ENCODE measurements around the gene WNK2.

WNK2 gene

DNA sequence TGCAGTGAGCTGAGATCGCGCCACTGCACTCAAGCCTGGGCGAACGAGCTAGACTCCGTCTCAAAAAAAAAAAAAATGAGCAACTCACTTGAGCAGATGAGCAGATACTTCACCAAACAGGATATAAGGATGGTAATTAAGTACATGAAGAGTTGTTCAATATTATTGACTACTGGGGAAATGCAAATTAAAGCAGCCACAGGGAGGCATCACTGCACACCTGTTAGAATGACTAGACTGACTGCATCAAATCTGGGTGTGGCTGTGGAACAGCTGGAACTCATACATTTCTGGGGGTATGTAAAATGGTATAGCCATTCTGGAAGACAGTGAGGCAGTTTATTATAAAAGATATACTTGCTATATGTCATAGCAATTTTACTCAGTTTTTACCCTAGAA lies 93.0 kb downstream of the WNK2 start:
- H3K27me3 ChIP-seq (ENCODE audit: insufficient read depth, poor library complexity, severe bottlenecking): peaks cover 17% of the 10 kb centered on the region
- no peak overlapping the region for H3K27ac ChIP-seq (replicated peaks)
- DNase-seq (ENCODE audit: low read depth in 1 of 2, low spot score in 1 of 2): no peak
- no peak overlapping the region for H3K4me3 ChIP-seq (replicated peaks; ENCODE audit: insufficient read depth, low read length)
- TF ChIP-seq REST (IDR thresholded peaks at IDR 0.05; ENCODE audit: insufficient replicate concordance, low read depth) (no peak), GABPA (IDR thresholded peaks at IDR 0.05; ENCODE audit: low read depth) (no peak), POLR2AphosphoS5 (IDR thresholded peaks at IDR 0.05; ENCODE audit: low read depth) (no peak), SPI1 (IDR thresholded peaks at IDR 0.05; ENCODE audit: borderline replicate concordance, low read depth) (no peak)
- TF ChIP-seq, protein P1, sequence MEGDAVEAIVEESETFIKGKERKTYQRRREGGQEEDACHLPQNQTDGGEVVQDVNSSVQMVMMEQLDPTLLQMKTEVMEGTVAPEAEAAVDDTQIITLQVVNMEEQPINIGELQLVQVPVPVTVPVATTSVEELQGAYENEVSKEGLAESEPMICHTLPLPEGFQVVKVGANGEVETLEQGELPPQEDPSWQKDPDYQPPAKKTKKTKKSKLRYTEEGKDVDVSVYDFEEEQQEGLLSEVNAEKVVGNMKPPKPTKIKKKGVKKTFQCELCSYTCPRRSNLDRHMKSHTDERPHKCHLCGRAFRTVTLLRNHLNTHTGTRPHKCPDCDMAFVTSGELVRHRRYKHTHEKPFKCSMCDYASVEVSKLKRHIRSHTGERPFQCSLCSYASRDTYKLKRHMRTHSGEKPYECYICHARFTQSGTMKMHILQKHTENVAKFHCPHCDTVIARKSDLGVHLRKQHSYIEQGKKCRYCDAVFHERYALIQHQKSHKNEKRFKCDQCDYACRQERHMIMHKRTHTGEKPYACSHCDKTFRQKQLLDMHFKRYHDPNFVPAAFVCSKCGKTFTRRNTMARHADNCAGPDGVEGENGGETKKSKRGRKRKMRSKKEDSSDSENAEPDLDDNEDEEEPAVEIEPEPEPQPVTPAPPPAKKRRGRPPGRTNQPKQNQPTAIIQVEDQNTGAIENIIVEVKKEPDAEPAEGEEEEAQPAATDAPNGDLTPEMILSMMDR (IDR thresholded peaks at IDR 0.05; ENCODE audit: insufficient read depth, low read length): no peak

DNA sequence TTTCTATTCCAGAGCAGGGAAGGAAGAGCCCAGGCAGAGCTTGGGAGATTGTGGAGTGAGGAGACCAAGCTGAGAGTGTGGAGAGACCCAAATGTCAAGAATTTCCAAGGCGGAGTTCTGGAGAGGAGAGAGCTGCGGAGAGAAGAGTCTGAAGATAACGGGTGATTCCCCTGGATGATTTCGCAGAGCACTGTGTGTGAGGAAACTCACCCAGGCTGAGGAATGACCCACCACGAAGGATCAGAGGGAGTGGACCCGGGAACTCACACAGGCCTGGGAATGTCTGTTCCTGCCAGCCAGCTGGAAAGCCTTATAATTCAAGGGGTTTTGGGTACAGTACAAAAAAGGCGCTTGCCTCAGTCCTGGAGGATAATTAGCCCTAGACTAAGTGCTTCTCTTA lies 94.2 kb downstream of the WNK2 start:
- no peak overlapping the region for H3K4me3 ChIP-seq (replicated peaks; ENCODE audit: insufficient read depth, low read length)
- H3K27ac ChIP-seq (replicated peaks): no peak overlapping the region
- no peak for TF ChIP-seq POLR2AphosphoS5 (IDR thresholded peaks at IDR 0.05; ENCODE audit: low read depth)
- TF ChIP-seq SPI1 (IDR thresholded peaks at IDR 0.05; ENCODE audit: borderline replicate concordance, low read depth): no peak
- TF ChIP-seq GABPA (IDR thresholded peaks at IDR 0.05; ENCODE audit: low read depth): no peak
- no peak for TF ChIP-seq REST (IDR thresholded peaks at IDR 0.05; ENCODE audit: insufficient replicate concordance, low read depth)
- TF ChIP-seq, protein P1 (IDR thresholded peaks at IDR 0.05; ENCODE audit: insufficient read depth, low read length): no peak
- peaks cover 21% of the 10 kb centered on the region for H3K27me3 ChIP-seq (ENCODE audit: insufficient read depth, poor library complexity, severe bottlenecking)
- DNase-seq (ENCODE audit: low read depth in 1 of 2, low spot score in 1 of 2): no peak

- no peak overlapping the region for H3K4me3 ChIP-seq (replicated peaks; ENCODE audit: insufficient read depth, low read length)
- H3K27ac ChIP-seq (replicated peaks): no peak overlapping the region
- DNase-seq (ENCODE audit: low read depth in 1 of 2, low spot score in 1 of 2): no peak
- peaks cover 23% of the 10 kb centered on the region for H3K27me3 ChIP-seq (ENCODE audit: insufficient read depth, poor library complexity, severe bottlenecking)
- no peak for TF ChIP-seq POLR2AphosphoS5 (IDR thresholded peaks at IDR 0.05; ENCODE audit: low read depth)
- TF ChIP-seq SPI1 (IDR thresholded peaks at IDR 0.05; ENCODE audit: borderline replicate concordance, low read depth): no peak
- no peak for TF ChIP-seq GABPA (IDR thresholded peaks at IDR 0.05; ENCODE audit: low read depth)
- TF ChIP-seq, protein P1 (IDR thresholded peaks at IDR 0.05; ENCODE audit: insufficient read depth, low read length): no peak
Observed at GRCh38 chr9:93280661-93281259, 96.8 kb downstream of the WNK2 start.

Data from HL-60 (cell line).